PC-3 (cell line): Measurements from ENCODE around the gene JTB. TPM values are rescaled to one million over a fixed set of nuclear protein-coding genes. Genes with fewer than 3 reads are reported as not detected.
A peak's percentile ranks its signal among the peaks of the same experiment; 100 is the strongest.

Experiments
- ATAC-seq: fragments of 200-7000 bp; cut with Tn5 transposase; 2 replicates; pipeline ENCODE4 v1.9.1; 2020; ENCODE audit warnings: mild to moderate bottlenecking, moderate library complexity
- BruUV-seq: library from RNA; stranded (reverse); fragments of 400-500 nt; replicated peaks from 2 replicates; lab custom pipeline; 2021; lab: Mats Ljungman, UMichigan
- CTCF ChIA-PET: fragments of 300-600 bp; sonication (Branson Sonifier 250); formaldehyde crosslinking; loops from one replicate; lab custom pipeline; 2022; ENCODE audit warnings: antibody characterized with exemption; lab: Charles Lee
- POLR2A ChIA-PET: fragments of 300-600 bp; sonication (Branson Sonifier 250); formaldehyde crosslinking; loops from one replicate; lab custom pipeline; 2022; ENCODE audit warnings: antibody characterized with exemption; ENCODE audit not compliant: unreplicated experiment; lab: Charles Lee
- DNase-seq: peaks from one replicate; pipeline ENCODE4 v3.0.0-alpha.2; 2015
- H2AFZ ChIP-seq: fragments of 300-600 bp; sonication (generic); 2 replicates; pipeline ENCODE4 v1.6.0; 2016; ENCODE audit warnings: antibody characterized with exemption, low read length
- H3F3A ChIP-seq: fragments of 300-600 bp; sonication (generic); one replicate; pipeline ENCODE4 v1.6.0; 2017; ENCODE audit warnings: antibody characterized with exemption, low read length, control low read depth, mild to moderate bottlenecking; ENCODE audit not compliant: unreplicated experiment
- H3K27ac ChIP-seq: fragments of 300-600 bp; sonication (generic); 2 replicates; pipeline ENCODE4 v1.5.1; 2016; ENCODE audit warnings: mild to moderate bottlenecking, low read length
- H3K27me3 ChIP-seq: fragments of 300-600 bp; sonication (generic); 2 replicates; pipeline ENCODE4 v1.6.1; 2016; ENCODE audit warnings: low read length, mixed read lengths
- H3K36me3 ChIP-seq: fragments of 300-600 bp; sonication (generic); 2 replicates; pipeline ENCODE4 v1.6.1; 2016; ENCODE audit warnings: low read depth, mixed run types, low read length, mixed read lengths
- H3K4me1 ChIP-seq: fragments of 300-600 bp; sonication (generic); 2 replicates; pipeline ENCODE4 v1.5.1; 2016; ENCODE audit warnings: low read length; ENCODE audit not compliant: insufficient read depth
- H3K4me2 ChIP-seq: fragments of 300-600 bp; sonication (generic); 2 replicates; pipeline ENCODE4 v1.6.0; 2016; ENCODE audit warnings: low read length
- H3K4me3 ChIP-seq: fragments of 300-600 bp; sonication (generic); 2 replicates; pipeline ENCODE4 v1.5.1; 2016; ENCODE audit warnings: mild to moderate bottlenecking, low read length, mixed read lengths
- H3K79me2 ChIP-seq: fragments of 300-600 bp; sonication (generic); 2 replicates; pipeline ENCODE4 v1.6.1; 2017; ENCODE audit warnings: low read length, mixed read lengths
- H3K9ac ChIP-seq: fragments of 300-600 bp; sonication (generic); 2 replicates; pipeline ENCODE4 v1.6.0; 2016; ENCODE audit warnings: mild to moderate bottlenecking, low read length
- H3K9me2 ChIP-seq: fragments of 300-600 bp; sonication (generic); replicated peaks from 2 replicates; pipeline ENCODE4 v1.6.1; 2016; ENCODE audit warnings: mixed run types, low read length, mixed read lengths
- H3K9me3 ChIP-seq: fragments of 300-600 bp; sonication (generic); 2 replicates; pipeline ENCODE4 v1.6.1; 2016; ENCODE audit warnings: low read length, mixed read lengths
- H4K20me1 ChIP-seq: fragments of 300-600 bp; sonication (generic); 2 replicates; pipeline ENCODE4 v1.6.1; 2016; ENCODE audit warnings: low read length, mixed read lengths
- CTCF ChIP-seq: fragments of 300-600 bp; sonication (generic); conservative IDR thresholded peaks from 2 replicates; pipeline ENCODE4 v1.5.1; 2017; ENCODE audit warnings: antibody characterized with exemption, low read depth, mild to moderate bottlenecking, low read length
- EZH2 ChIP-seq: fragments of 300-600 bp; sonication (generic); IDR thresholded peaks from one replicate; pipeline ENCODE4 v1.6.1; 2017; ENCODE audit warnings: antibody characterized with exemption, mild to moderate bottlenecking, low read length; ENCODE audit not compliant: unreplicated experiment
- EZH2phosphoT487 ChIP-seq: fragments of 300-600 bp; sonication (generic); IDR thresholded peaks from 2 replicates; pipeline ENCODE4 v1.6.1; 2018; ENCODE audit warnings: mild to moderate bottlenecking, antibody characterized with exemption, low read length, borderline replicate concordance
- intact Hi-C: fragments of 100-400 bp; cut with micrococcal nuclease; formaldehyde crosslinking; loops from 2 replicates; pipeline ENCODE4 v1.9.0; 2023
- total RNA-seq: library from RNA; depleted of rRNA; stranded (reverse); fragments of >200 nt; gene quantifications from 2 replicates; pipeline ENCODE4 v1.2.3, GENCODE V29; 2014

JTB gene
- total RNA-seq, 1 experiment from 2014 or later, result 377 TPM

- peaks cover 45% of the 10 kb centered on the region for H3K4me1 ChIP-seq
- peak; percentile 90 for DNase-seq
- intact Hi-C loops, result loop anchor here (1.0 kb wide), 1 partner anchor 22 kb away; the partner anchor contains the start of gene RAB13
These were observed 13.6 kb downstream of the JTB start for GRCh38 chr1:153963850-153964331.

GRCh38 chr1:153963030-153963849, 14.2 kb downstream of the JTB start, which contains the start of gene SLC39A1:
SLC39A1 (minus strand) TSS chr1:153963537; CDS start chr1:153962715, 822 bp downstream.
- H3K4me1 ChIP-seq, result peaks cover 41% of the 10 kb centered on the region
- ATAC-seq (peak; percentile 59), DNase-seq (peak; percentile 100)
- CTCF ChIA-PET, result interaction anchor here (0.5 to 1.5 kb wide), 3 partner anchors 16 to 165 kb away, joined by 3 to 5 read pairs (median 4); partner anchors contain the start of gene RAB13
- TF ChIP-seq EZH2 (no peak), CTCF (no peak), EZH2phosphoT487 (no peak)
- H3K9ac ChIP-seq, result peak within 1 kb of the TSS; percentile 83
- H3F3A ChIP-seq, result peaks cover 7% of the 10 kb centered on the region
- H4K20me1 ChIP-seq, result no peaks in the 10 kb centered on the region
- H3K27me3 ChIP-seq, result no peaks in the 10 kb centered on the region
- TSS peak; percentile 34 for BruUV-seq
- peak within 1 kb of the TSS; percentile 84 for H3K4me3 ChIP-seq
- no peaks in the 10 kb centered on the region; the same call in 1 of the 2 replicates for H3K36me3 ChIP-seq
- H3K27ac ChIP-seq, result peak within 1 kb of the TSS; percentile 64
- POLR2A ChIA-PET, result interaction anchor here (0.5 to 0.7 kb wide), 7 partner anchors 10 to 875 kb away, joined by 4 to 10 read pairs (median 5); partner anchors contain the start of gene UBE2Q1
- peak within 1 kb of the TSS; percentile 87 for H2AFZ ChIP-seq
- intact Hi-C loops, result loop anchor here (1.0 kb wide), 1 partner anchor 23 kb away; the partner anchor contains the start of gene RAB13
- peak within 1 kb of the TSS; percentile 98 for H3K4me2 ChIP-seq
- no peaks in the 10 kb centered on the region for H3K9me3 ChIP-seq
- H3K79me2 ChIP-seq, result peaks cover 53% of the 10 kb centered on the region
- H3K9me2 ChIP-seq, result no peaks in the 10 kb centered on the region

More at GRCh38 chr1:153963850-153964331, 13.6 kb downstream of the JTB start:
- H3F3A ChIP-seq, result peaks cover 5% of the 10 kb centered on the region
- TF ChIP-seq CTCF (no peak), EZH2phosphoT487 (no peak), EZH2 (no peak)
- CTCF ChIA-PET, result interaction anchor here (0.5 to 1.5 kb wide), 4 partner anchors 17 to 292 kb away, joined by 3 to 7 read pairs (median 4); partner anchors contain the start of gene RAB13
- peak overlapping the region; percentile 98 for H3K4me2 ChIP-seq
- H3K9me2 ChIP-seq, result no peaks in the 10 kb centered on the region
- H3K4me3 ChIP-seq, result peak overlapping the region; percentile 84
- H3K79me2 ChIP-seq, result peaks cover 59% of the 10 kb centered on the region
- H3K27me3 ChIP-seq, result no peaks in the 10 kb centered on the region
- peak overlapping the region; percentile 64 for H3K27ac ChIP-seq
- no peaks in the 10 kb centered on the region; the same call in 1 of the 2 replicates for H3K36me3 ChIP-seq
- peak overlapping the region; percentile 83 for H3K9ac ChIP-seq
- POLR2A ChIA-PET, result interaction anchor here (0.5 to 0.7 kb wide), 9 partner anchors 10 to 874 kb away, joined by 4 to 13 read pairs (median 6); partner anchors contain the start of genes S100A6 and UBE2Q1
- no peaks in the 10 kb centered on the region for H4K20me1 ChIP-seq
- BruUV-seq, result no TSS peak
- H3K9me3 ChIP-seq, result no peaks in the 10 kb centered on the region
- peak overlapping the region; percentile 87 for H2AFZ ChIP-seq
- ATAC-seq, result peak; percentile 10
